ENCODE data around the gene ADARB2.

DNA sequence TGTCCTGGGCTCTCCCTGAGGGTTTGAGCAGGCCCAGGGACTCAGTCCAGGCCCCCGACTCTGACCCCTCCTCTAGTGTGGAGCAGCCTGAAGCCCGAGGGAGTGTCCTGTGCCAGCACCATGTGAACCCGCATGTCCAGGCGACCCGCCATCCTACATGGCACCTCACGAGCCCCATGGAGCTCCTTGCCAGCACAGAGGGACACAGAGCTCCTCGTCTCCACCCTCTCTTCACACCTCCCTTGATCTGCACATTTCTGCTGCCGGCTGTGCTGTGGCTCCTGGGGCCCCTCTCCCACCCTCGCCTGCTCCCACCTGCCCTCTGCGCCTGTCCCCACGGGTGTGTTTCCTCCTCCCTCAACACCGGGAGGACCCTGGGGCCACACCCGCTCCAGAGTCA lies 103.5 kb downstream of the ADARB2 start:
- TF ChIP-seq JUNB (IDR thresholded peaks at IDR 0.05; ENCODE audit: unreplicated experiment) (no peak), POLR2AphosphoS5 (IDR thresholded peaks at IDR 0.05; ENCODE audit: low read depth) (no peak), CREB1 (CRISPR knock-in tag; IDR thresholded peaks at IDR 0.05; ENCODE audit: low read depth) (no peak), EZH2 (IDR thresholded peaks at IDR 0.05; ENCODE audit: low read depth, unreplicated experiment) (no peak), EZH2phosphoT487 (IDR thresholded peaks at IDR 0.05; ENCODE audit: unreplicated experiment) (no peak), ETS1 (IDR thresholded peaks at IDR 0.05) (no peak), REST (IDR thresholded peaks at IDR 0.05; ENCODE audit: unreplicated experiment) (no peak)
- TF ChIP-seq, protein P1, sequence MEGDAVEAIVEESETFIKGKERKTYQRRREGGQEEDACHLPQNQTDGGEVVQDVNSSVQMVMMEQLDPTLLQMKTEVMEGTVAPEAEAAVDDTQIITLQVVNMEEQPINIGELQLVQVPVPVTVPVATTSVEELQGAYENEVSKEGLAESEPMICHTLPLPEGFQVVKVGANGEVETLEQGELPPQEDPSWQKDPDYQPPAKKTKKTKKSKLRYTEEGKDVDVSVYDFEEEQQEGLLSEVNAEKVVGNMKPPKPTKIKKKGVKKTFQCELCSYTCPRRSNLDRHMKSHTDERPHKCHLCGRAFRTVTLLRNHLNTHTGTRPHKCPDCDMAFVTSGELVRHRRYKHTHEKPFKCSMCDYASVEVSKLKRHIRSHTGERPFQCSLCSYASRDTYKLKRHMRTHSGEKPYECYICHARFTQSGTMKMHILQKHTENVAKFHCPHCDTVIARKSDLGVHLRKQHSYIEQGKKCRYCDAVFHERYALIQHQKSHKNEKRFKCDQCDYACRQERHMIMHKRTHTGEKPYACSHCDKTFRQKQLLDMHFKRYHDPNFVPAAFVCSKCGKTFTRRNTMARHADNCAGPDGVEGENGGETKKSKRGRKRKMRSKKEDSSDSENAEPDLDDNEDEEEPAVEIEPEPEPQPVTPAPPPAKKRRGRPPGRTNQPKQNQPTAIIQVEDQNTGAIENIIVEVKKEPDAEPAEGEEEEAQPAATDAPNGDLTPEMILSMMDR (conservative IDR thresholded peaks at IDR 0.05; ENCODE audit: low read depth in 2 of 2), result no peak
